OCI-LY7 (cell line): ENCODE results near the gene SLC32A1. TPM values are rescaled to one million over a fixed set of nuclear protein-coding genes. Genes with fewer than 3 reads are reported as not detected.

Experiments used
- BruUV-seq: library from RNA; stranded (reverse); fragments of 400-500 nt; replicated peaks from 2 replicates; lab custom pipeline; 2021; lab: Mats Ljungman, UMichigan
- CTCF ChIA-PET: fragments of 300-600 bp; sonication (Branson Sonifier 250); formaldehyde crosslinking; loops from one replicate; lab custom pipeline; 2022; ENCODE audit warnings: antibody characterized with exemption; ENCODE audit not compliant: unreplicated experiment; lab: Charles Lee
- POLR2A ChIA-PET: fragments of 300-600 bp; sonication (Branson Sonifier 250); formaldehyde crosslinking; loops from one replicate; lab custom pipeline; 2022; ENCODE audit warnings: antibody characterized with exemption; lab: Charles Lee
- DNase-seq: peaks from one replicate; pipeline ENCODE4 v3.0.0-alpha.2; 2015; ENCODE audit warnings: low spot score
- H2AFZ ChIP-seq: fragments of 200-600 bp; sonication (generic), shearing (Covaris generic); 2 replicates; pipeline ENCODE4 v1.6.1; 2014; ENCODE audit warnings: mild to moderate bottlenecking, antibody characterized with exemption, low read length, moderate library complexity
- H3K27ac ChIP-seq: fragments of 200-600 bp; sonication (generic); 2 replicates; pipeline ENCODE4 v1.5.1; 2014; ENCODE audit warnings: mixed run types, low read depth, mild to moderate bottlenecking, moderate library complexity, low read length, inconsistent platforms; ENCODE audit not compliant: poor library complexity, severe bottlenecking
- H3K36me3 ChIP-seq: fragments of 200-600 bp; sonication (generic); 2 replicates; pipeline ENCODE4 v1.6.1; 2014; ENCODE audit warnings: mild to moderate bottlenecking, antibody characterized with exemption, low read length, moderate library complexity, mixed read lengths; ENCODE audit not compliant: insufficient read depth
- H3K4me1 ChIP-seq: fragments of 200-600 bp; sonication (generic); 2 replicates; pipeline ENCODE4 v1.5.1; 2014; ENCODE audit warnings: mild to moderate bottlenecking, low read length; ENCODE audit not compliant: insufficient read depth, poor library complexity, severe bottlenecking
- H3K4me2 ChIP-seq: fragments of 200-600 bp; sonication (generic); 2 replicates; pipeline ENCODE4 v1.6.1; 2014; ENCODE audit warnings: mild to moderate bottlenecking, low read length
- H3K4me3 ChIP-seq: fragments of 200-600 bp; sonication (generic); 2 replicates; pipeline ENCODE4 v1.5.1; 2014; ENCODE audit warnings: mild to moderate bottlenecking, low read depth, low read length; ENCODE audit not compliant: poor library complexity, severe bottlenecking
- H3K79me2 ChIP-seq: fragments of 200-600 bp; sonication (generic); 2 replicates; pipeline ENCODE4 v1.6.1; 2016; ENCODE audit warnings: low read depth, mild to moderate bottlenecking, low read length, moderate library complexity, mixed read lengths; ENCODE audit not compliant: insufficient read depth
- H3K9me2 ChIP-seq: fragments of 200-600 bp; sonication (generic); 2 replicates; pipeline ENCODE4 v1.6.1; 2016; ENCODE audit warnings: mild to moderate bottlenecking, low read length, mixed read lengths; ENCODE audit not compliant: insufficient read depth
- H3K9me3 ChIP-seq: fragments of 200-600 bp; sonication (generic); 2 replicates; pipeline ENCODE4 v1.6.1; 2014; ENCODE audit warnings: mild to moderate bottlenecking, mixed run types, low read length, mixed read lengths
- H4K20me1 ChIP-seq: fragments of 200-600 bp; sonication (generic); 2 replicates; pipeline ENCODE4 v1.6.1; 2014; ENCODE audit warnings: mild to moderate bottlenecking, antibody characterized with exemption, low read length, moderate library complexity, mixed read lengths; ENCODE audit not compliant: insufficient read depth
- EZH2phosphoT487 ChIP-seq: fragments of 200-600 bp; sonication (generic); IDR thresholded peaks from 2 replicates; pipeline ENCODE4 v1.6.1; 2018; ENCODE audit warnings: low read depth, borderline replicate concordance, mild to moderate bottlenecking, mixed run types, antibody characterized with exemption, low read length, moderate library complexity, mixed read lengths
- intact Hi-C: fragments of 100-400 bp; cut with micrococcal nuclease; formaldehyde crosslinking; loops from one replicate; pipeline ENCODE4 v1.10.0; 2022; ENCODE audit not compliant: unreplicated experiment
- total RNA-seq, 2 experiments: library from RNA; depleted of rRNA in 1 of 2; stranded (reverse); fragments of >200 nt in 1 of 2; shearing (Covaris generic) in 1 of 2; gene quantifications; 2 replicates each; pipeline ENCODE4 v1.2.3, GENCODE V29; 2014 to 2022
- TF ChIP-seq, protein P1 (sequence below): fragments of 200-600 bp; sonication (generic); conservative IDR thresholded peaks from 2 replicates; pipeline ENCODE4 v1.5.1; 2014; ENCODE audit warnings: mild to moderate bottlenecking, antibody characterized with exemption, low read length, moderate library complexity, mixed read lengths

SLC32A1 gene
- total RNA-seq, 2 experiments from 2014 or later = not detected

DNA sequence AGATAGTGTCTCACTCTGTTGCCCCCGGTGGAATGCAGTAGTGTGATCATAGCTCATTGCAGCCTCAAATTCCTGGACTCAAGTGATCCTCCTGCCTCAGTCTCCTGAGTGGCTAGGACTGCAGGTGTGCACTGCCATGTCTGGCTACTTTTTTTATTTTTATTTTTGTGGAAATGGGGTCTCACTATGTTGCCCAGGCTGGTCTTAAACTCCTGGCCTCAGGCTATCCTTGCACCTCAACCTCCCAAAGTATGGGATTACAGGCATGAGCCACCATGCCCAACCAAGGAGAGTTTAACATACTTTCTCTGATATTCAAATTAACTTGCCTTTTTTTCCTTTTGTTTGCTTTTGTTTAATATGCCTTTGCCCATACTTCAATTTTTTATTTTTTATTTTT, 13.6 kb downstream of the SLC32A1 start:
- ChIA-PET POLR2A (no interaction called here), CTCF (no interaction called here)
- Histone ChIP-seq H3K27ac (no peak overlapping the region), H3K79me2 (no peaks in the 10 kb centered on the region), H3K9me2 (no peaks in the 10 kb centered on the region), H3K4me2 (no peak overlapping the region), H3K4me3 (no peak overlapping the region), H3K4me1 (no peaks in the 10 kb centered on the region), H4K20me1 (no peaks in the 10 kb centered on the region), H2AFZ (no peak overlapping the region), H3K9me3 (no peaks in the 10 kb centered on the region), H3K36me3 (no peaks in the 10 kb centered on the region)
- DNase-seq = no peak
- BruUV-seq = no TSS peak
- intact Hi-C loops = no loop called here
- TF ChIP-seq, protein P1, sequence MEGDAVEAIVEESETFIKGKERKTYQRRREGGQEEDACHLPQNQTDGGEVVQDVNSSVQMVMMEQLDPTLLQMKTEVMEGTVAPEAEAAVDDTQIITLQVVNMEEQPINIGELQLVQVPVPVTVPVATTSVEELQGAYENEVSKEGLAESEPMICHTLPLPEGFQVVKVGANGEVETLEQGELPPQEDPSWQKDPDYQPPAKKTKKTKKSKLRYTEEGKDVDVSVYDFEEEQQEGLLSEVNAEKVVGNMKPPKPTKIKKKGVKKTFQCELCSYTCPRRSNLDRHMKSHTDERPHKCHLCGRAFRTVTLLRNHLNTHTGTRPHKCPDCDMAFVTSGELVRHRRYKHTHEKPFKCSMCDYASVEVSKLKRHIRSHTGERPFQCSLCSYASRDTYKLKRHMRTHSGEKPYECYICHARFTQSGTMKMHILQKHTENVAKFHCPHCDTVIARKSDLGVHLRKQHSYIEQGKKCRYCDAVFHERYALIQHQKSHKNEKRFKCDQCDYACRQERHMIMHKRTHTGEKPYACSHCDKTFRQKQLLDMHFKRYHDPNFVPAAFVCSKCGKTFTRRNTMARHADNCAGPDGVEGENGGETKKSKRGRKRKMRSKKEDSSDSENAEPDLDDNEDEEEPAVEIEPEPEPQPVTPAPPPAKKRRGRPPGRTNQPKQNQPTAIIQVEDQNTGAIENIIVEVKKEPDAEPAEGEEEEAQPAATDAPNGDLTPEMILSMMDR = no peak
- TF ChIP-seq EZH2phosphoT487 = no peak

DNA sequence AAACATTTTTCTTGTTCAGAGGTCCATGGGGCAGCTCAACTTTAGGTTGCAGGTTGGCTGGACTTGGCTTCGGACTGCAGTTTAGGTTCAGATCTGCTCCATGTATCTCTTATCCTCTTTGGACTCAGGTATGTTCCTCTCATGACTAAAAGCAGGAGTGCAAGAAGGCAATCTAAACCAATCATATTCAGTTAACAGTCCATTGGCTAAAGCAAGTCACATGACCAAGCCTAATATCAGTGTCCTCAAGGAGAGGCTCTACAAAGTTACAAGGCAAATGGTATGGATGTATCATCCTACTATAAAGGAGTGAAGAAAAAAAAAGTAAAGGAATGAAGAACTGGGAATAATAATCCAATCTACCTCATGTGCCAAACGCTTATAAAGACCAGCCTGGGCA, 21.5 kb downstream of the SLC32A1 start:
- Histone ChIP-seq H3K9me2 (no peaks in the 10 kb centered on the region), H3K9me3 (no peaks in the 10 kb centered on the region), H3K36me3 (peaks cover 4% of the 10 kb centered on the region; the same call in 1 of the 2 replicates), H4K20me1 (peaks cover 10% of the 10 kb centered on the region), H3K4me1 (peaks cover 24% of the 10 kb centered on the region), H3K4me3 (no peak overlapping the region), H3K27ac (no peak overlapping the region), H3K4me2 (no peak overlapping the region), H3K79me2 (peaks cover 12% of the 10 kb centered on the region), H2AFZ (0 out of 2 replicates have a peak overlapping the region, but pooled peaks have one; percentile 29)
- no TSS peak for BruUV-seq
- CTCF ChIA-PET = no interaction called here
- intact Hi-C loops = no loop called here
- POLR2A ChIA-PET = no interaction called here
- no peak for DNase-seq
- TF ChIP-seq EZH2phosphoT487 = no peak
- TF ChIP-seq, protein P1 = no peak

DNA sequence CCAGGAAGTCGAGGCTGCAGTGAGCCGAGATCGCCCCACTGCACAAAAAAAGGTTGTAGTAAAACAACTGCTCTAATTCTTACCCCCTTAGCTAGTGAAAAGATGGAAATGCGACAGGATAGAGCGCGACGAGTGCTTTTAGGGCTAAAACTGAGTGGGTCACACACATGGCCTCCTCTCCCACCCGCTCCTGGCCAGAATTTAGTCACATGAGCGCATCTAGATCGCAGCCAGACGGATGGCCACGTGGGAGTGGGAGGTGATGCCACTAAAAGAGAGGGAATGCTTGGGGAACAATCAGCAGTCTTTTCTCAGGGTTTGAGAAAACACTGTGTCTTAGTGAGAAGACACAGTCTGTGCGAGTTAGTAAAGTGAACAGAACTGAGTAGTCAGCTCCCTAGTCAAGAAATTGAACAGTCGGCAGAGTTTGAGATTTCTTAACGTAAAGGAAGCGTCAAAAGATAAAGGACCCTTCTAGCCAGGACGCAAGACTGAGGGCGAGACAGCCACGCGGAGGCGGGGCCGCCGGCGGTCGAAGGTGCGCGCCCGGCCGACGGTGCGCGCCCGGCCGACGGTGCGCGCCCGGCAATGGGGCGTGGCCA, 23.3 kb downstream of the SLC32A1 start:
- Histone ChIP-seq H3K4me1 (peaks cover 24% of the 10 kb centered on the region), H3K4me3 (peak overlapping the region; percentile 94), H3K4me2 (peak overlapping the region; percentile 94), H3K36me3 (peaks cover 22% of the 10 kb centered on the region; the same call in 1 of the 2 replicates), H2AFZ (peak overlapping the region; percentile 98), H4K20me1 (peaks cover 15% of the 10 kb centered on the region), H3K27ac (peak overlapping the region; percentile 62), H3K9me3 (no peaks in the 10 kb centered on the region), H3K9me2 (no peaks in the 10 kb centered on the region), H3K79me2 (peaks cover 12% of the 10 kb centered on the region)
- intact Hi-C loops = loop anchor here (1.0 kb wide), 1 partner anchor 145 kb away; no protein-coding TSS in a partner anchor
- ChIA-PET POLR2A (interaction anchor here (0.5 to 1.5 kb wide), 6 partner anchors 9 to 286 kb away, joined by 3 to 10 read pairs (median 4); partner anchors contain the start of gene DHX35), CTCF (no interaction called here)
- no peak for DNase-seq
- no TSS peak for BruUV-seq
- no peak for TF ChIP-seq EZH2phosphoT487
- TF ChIP-seq, protein P1 = no peak
